Stomach (tissue), 9 donors: ENCODE measurements around the gene ZNF648. TPM values are rescaled to one million over a fixed set of nuclear protein-coding genes. Genes with fewer than 3 reads are reported as not detected.
"Not testable (repeated sequence)": the region's sequence is repeated elsewhere in the genome, so short reads cannot be mapped to it uniquely, and the experiment has no call there.

ENCODE experiments used
- DNase-seq, 2 donors: peaks; one replicate each; pipeline versions ENCODE4 v3.0.0 to v3.0.0-alpha.2; 2013 to 2019
- H3K27ac ChIP-seq, 5 donors: fragments of 200-600 bp in 4 of 5; sonication (generic) in 4 of 5; one replicate each; pipeline ENCODE4 v1.5.1; 2013 to 2019; ENCODE audit warnings: mild to moderate bottlenecking in 1 of 5, moderate library complexity in 1 of 5
- H3K27me3 ChIP-seq, 3 donors: fragments of 200-600 bp; sonication (generic); one replicate each; pipeline ENCODE4 v1.5.1; 2017 to 2019; ENCODE audit warnings: mixed run types in 1 of 3
- H3K36me3 ChIP-seq, 4 donors: fragments of 200-600 bp; sonication (generic); 1 replicate in 3 of 4; 2 replicates in 1 of 4; pipeline ENCODE4 v1.5.1; 2016 to 2019
- H3K4me1 ChIP-seq, 4 donors: fragments of 200-600 bp; sonication (generic); one replicate each; pipeline ENCODE4 v1.5.1; 2016 to 2019
- H3K4me3 ChIP-seq, 4 donors: fragments of 200-600 bp; sonication (generic) in 3 of 4; one replicate each; pipeline ENCODE4 v1.5.1; 2016 to 2019; ENCODE audit warnings: mild to moderate bottlenecking in 1 of 4
- H3K9me3 ChIP-seq, 4 donors: fragments of 200-600 bp; sonication (generic); one replicate each; pipeline ENCODE4 v1.5.1; 2016 to 2019
- CTCF ChIP-seq, 7 experiments: fragments of 450-650 bp in 4 of 7; fragments of 200-600 bp in 3 of 7; sonication (generic) in 3 of 7; IDR thresholded peaks; one replicate each; pipeline ENCODE4 v1.5.1; 2016 to 2019; ENCODE audit warnings: antibody characterized with exemption in 7 of 7, control low read depth in 2 of 7, mild to moderate bottlenecking in 1 of 7
- EP300 ChIP-seq: sonication (generic); formaldehyde crosslinking; IDR thresholded peaks from one replicate; pipeline ENCODE4 v1.6.1; 2017; ENCODE audit warnings: antibody characterized with exemption
- POLR2A ChIP-seq, 4 donors: fragments of 450-650 bp; IDR thresholded peaks; one replicate each; pipeline ENCODE4 v1.6.1; 2016; ENCODE audit warnings: antibody characterized with exemption in 4 of 4, control low read depth in 2 of 4, mild to moderate bottlenecking in 1 of 4, moderate library complexity in 1 of 4
- POLR2AphosphoS5 ChIP-seq, 3 donors: sonication (generic); formaldehyde crosslinking; IDR thresholded peaks; one replicate each; pipeline ENCODE4 v1.6.1; 2016; ENCODE audit warnings: antibody characterized with exemption in 3 of 3
- WGBS, 5 donors: extraction: QIAGEN DNeasy Blood & Tissue Kit in 3 of 5; methylation state at CpG; one replicate each; pipeline versions ENCODE4 v1.1.5 to v1.1.7; 2013 to 2018; 5-methylcytosine and 5-hydroxymethylcytosine counted together
- intact Hi-C: fragments of 100-400 bp; cut with DNase I; formaldehyde crosslinking; loops from one replicate; pipeline ENCODE4 v1.15.1; 2023; ENCODE audit warnings: low total_unique reads
- polyA plus RNA-seq, 3 donors: library from polyadenylated mRNA; stranded (reverse); fragments of 200-250 nt; gene quantifications; one replicate each; pipeline ENCODE4 v1.2.3, GENCODE V29; 2013
- total RNA-seq, 5 donors: library from RNA; depleted of rRNA; stranded (reverse); fragments of >200 nt; gene quantifications; one replicate each; pipeline versions ENCODE4 v1.1.0 to v1.2.3, GENCODE V29; 2014 to 2016
- donor health status: healthy with polysubstance abuse.
- donor health status: Bipolar disorder and iron deficiency.
- donor health status: healthy.

ZNF648 gene
- total and polyA plus RNA-seq, 8 donors, result 0.03 to 1.7 (median 0.12) TPM; not detected in 5

GRCh38 chr1:182050481-182051448, 10.7 kb downstream of the ZNF648 start:
- H3K27me3 ChIP-seq, result peaks cover 0 to 4% (median 0%) of the 10 kb centered on the region in 3 donors
- H3K9me3 ChIP-seq, result peaks cover 0 to 8% (median 2%) of the 10 kb centered on the region in 4 donors
- no peak overlapping the region for H3K4me3 ChIP-seq
- WGBS, 5 donors, result 72 to 78% (median 76%) methylated on average over 4 of the region's 4 CpGs
- intact Hi-C loops, result no loop called here
- H3K36me3 ChIP-seq, result no peaks in the 10 kb centered on the region
- no peak for DNase-seq
- H3K27ac ChIP-seq, result no peak overlapping the region
- no peaks in the 10 kb centered on the region for H3K4me1 ChIP-seq
- TF ChIP-seq EP300 (no peak), POLR2AphosphoS5 (IDR thresholded peaks at IDR 0.05) (no peak), POLR2A (IDR thresholded peaks at IDR 0.05) (no peak), CTCF (IDR thresholded peaks at IDR 0.05) (no peak)

- Histone ChIP-seq H3K4me1 (no peaks in the 10 kb centered on the region), H3K27me3 (no peaks in the 10 kb centered on the region), H3K9me3 (peaks cover 0 to 21% (median 14%) of the 10 kb centered on the region in 4 donors), H3K36me3 (no peaks in the 10 kb centered on the region), H3K27ac (no peak overlapping the region), H3K4me3 (no peak overlapping the region)
- intact Hi-C loops, result no loop called here
- WGBS, 5 donors, result 66 to 100% (median 78%) methylated on average over 1 to 2 of the region's 2 CpGs
- DNase-seq, result no peak
- TF ChIP-seq CTCF (IDR thresholded peaks at IDR 0.05), result no peak
- TF ChIP-seq EP300, result no peak
- no peak for TF ChIP-seq POLR2A (IDR thresholded peaks at IDR 0.05)
- no peak for TF ChIP-seq POLR2AphosphoS5 (IDR thresholded peaks at IDR 0.05)
These were observed 12.9 kb downstream of the ZNF648 start for GRCh38 chr1:182048562-182048961.

GRCh38 chr1:182046763-182047162, 14.7 kb downstream of the ZNF648 start:
- no peak for DNase-seq
- intact Hi-C loops, result no loop called here
- H3K9me3 ChIP-seq, result peaks cover 0 to 21% (median 14%) of the 10 kb centered on the region in 4 donors
- H3K4me1 ChIP-seq, result no peaks in the 10 kb centered on the region
- no peak overlapping the region for H3K27ac ChIP-seq
- no peaks in the 10 kb centered on the region for H3K36me3 ChIP-seq
- H3K4me3 ChIP-seq, result no peak overlapping the region
- H3K27me3 ChIP-seq, result no peaks in the 10 kb centered on the region
- no peak for TF ChIP-seq POLR2AphosphoS5 (IDR thresholded peaks at IDR 0.05)
- TF ChIP-seq CTCF (IDR thresholded peaks at IDR 0.05), result no peak
- TF ChIP-seq EP300, result no peak
- no peak for TF ChIP-seq POLR2A (IDR thresholded peaks at IDR 0.05)

DNA sequence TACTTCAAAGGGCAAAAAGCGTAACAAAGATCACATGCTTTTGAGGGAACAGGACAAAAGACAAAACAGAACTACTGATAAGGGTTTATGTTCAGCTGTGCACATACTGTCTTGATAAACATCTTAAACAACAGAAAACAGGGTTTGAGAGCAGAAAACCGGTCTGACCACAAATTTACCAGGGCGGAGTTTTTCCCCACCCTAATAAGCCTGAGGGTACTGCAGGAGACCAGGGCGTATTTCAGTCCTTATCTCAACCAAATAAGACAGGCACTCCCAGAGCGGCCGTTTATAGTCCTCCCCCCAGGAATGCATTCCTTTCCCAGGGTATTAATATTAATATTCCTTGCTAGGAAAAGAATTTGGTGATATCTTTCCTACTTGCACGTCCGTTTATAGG, 16.0 kb downstream of the ZNF648 start:
- DNase-seq, H3K27me3 ChIP-seq, H3K4me3 ChIP-seq, H3K36me3 ChIP-seq, H3K4me1 ChIP-seq, H3K27ac ChIP-seq, intact Hi-C loops: not testable (repeated sequence)
- 67 to 88% (median 68%) methylated on average over 8 of the region's 8 CpGs for WGBS, 5 donors
- H3K9me3 ChIP-seq, result peaks cover 0 to 21% (median 14%) of the 10 kb centered on the region in 4 donors

DNA sequence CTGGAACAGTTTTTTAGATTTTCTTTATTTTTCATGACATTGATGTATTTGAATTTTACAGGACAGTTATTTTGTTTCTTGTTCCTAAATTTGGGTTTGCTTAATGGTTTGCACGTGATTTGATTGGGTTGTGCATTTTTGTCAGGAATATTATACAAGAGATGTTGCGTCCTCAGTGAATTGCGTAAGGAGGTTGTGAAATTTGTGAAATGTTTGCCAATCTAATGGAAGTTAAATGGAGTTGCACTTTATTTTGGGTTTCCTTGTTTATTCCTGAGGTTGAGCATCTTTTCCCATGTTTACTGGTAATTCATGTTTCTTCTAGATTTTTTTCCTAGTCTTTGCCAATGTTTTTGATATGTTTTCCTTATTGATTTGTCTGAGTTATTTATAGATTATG, 19.9 kb downstream of the ZNF648 start:
- intact Hi-C loops, result no loop called here
- Histone ChIP-seq H3K27ac (no peak overlapping the region), H3K4me3 (no peak overlapping the region), H3K4me1 (no peaks in the 10 kb centered on the region), H3K36me3 (no peaks in the 10 kb centered on the region), H3K9me3 (peaks cover 0 to 41% (median 30%) of the 10 kb centered on the region in 4 donors), H3K27me3 (no peaks in the 10 kb centered on the region)
- DNase-seq, result no peak
- TF ChIP-seq CTCF (IDR thresholded peaks at IDR 0.05), result no peak
- TF ChIP-seq EP300, result no peak
- TF ChIP-seq POLR2A (IDR thresholded peaks at IDR 0.05), result no peak
- TF ChIP-seq POLR2AphosphoS5 (IDR thresholded peaks at IDR 0.05), result peak in 1 of 3 donors; percentile 35
- WGBS, 5 donors, result 58 to 88% (median 81%) methylated on average over 3 of the region's 3 CpGs
